ENCODE measurements around the gene ARHGEF37. TPM values are rescaled to one million over a fixed set of nuclear protein-coding genes. Genes with fewer than 3 reads are reported as not detected.

ARHGEF37 gene
- total RNA-seq, 1 experiment from 2014 or later: 0.42 TPM

- Histone ChIP-seq H2BK15ac (ENCODE audit: low read depth, low read length) (no peak overlapping the region), H3K23ac (ENCODE audit: insufficient read length, low read depth, low read length) (no peak overlapping the region), H3K79me2 (ENCODE audit: insufficient read depth, low read length) (no peaks in the 10 kb centered on the region; the same call in 1 of the 2 replicates), H4K8ac (replicated peaks; ENCODE audit: insufficient read length, low read depth, low read length) (no peak overlapping the region), H2BK12ac (ENCODE audit: insufficient read length, low read depth, low read length) (no peak overlapping the region), H2AK5ac (ENCODE audit: insufficient read length, low read length) (no peak overlapping the region), H3K27ac (ENCODE audit: insufficient read length, low read depth, low read length) (no peak overlapping the region), H3K56ac (ENCODE audit: insufficient read length, low read depth, low read length) (no peak overlapping the region), H3K4ac (ENCODE audit: low read depth, low read length) (no peak overlapping the region), H2AFZ (ENCODE audit: low read length) (no peak overlapping the region), H3K9me3 (ENCODE audit: control insufficient read depth, low read depth, low read length) (no peaks in the 10 kb centered on the region), H3K14ac (ENCODE audit: insufficient read depth, low read length) (no peak overlapping the region), H3K9ac (ENCODE audit: extremely low read depth, insufficient read length, low read length) (no peak overlapping the region), H3K27me3 (ENCODE audit: insufficient read depth, low read length) (peaks cover 3% of the 10 kb centered on the region), H4K20me1 (ENCODE audit: control insufficient read depth, insufficient read depth, insufficient read length) (no peaks in the 10 kb centered on the region), H3K18ac (ENCODE audit: insufficient read length, low read depth, low read length) (no peak overlapping the region), H4K5ac (ENCODE audit: insufficient read length, low read depth, low read length) (no peak overlapping the region), H4K91ac (ENCODE audit: insufficient read length, low read depth, low read length) (no peak overlapping the region), H2BK20ac (ENCODE audit: low read depth, low read length, poor library complexity, severe bottlenecking) (no peak overlapping the region), H3K23me2 (ENCODE audit: insufficient read length, low read depth, low read length, poor library complexity, severe bottlenecking) (peaks cover 3% of the 10 kb centered on the region), H2BK5ac (ENCODE audit: insufficient read length, low read length) (no peak overlapping the region), H3K4me2 (ENCODE audit: insufficient read depth, insufficient read length, low read length) (no peak overlapping the region), H2BK120ac (ENCODE audit: low read depth, low read length, poor library complexity, severe bottlenecking) (no peak overlapping the region), H3K79me1 (ENCODE audit: insufficient read depth, low read depth, low read length, poor library complexity, severe bottlenecking) (no peaks in the 10 kb centered on the region), H3K4me1 (ENCODE audit: insufficient read depth, low read length) (no peaks in the 10 kb centered on the region), H3T11ph (ENCODE audit: low read length) (no peak overlapping the region)
- H3K9me3 Mint-ChIP-seq: no peaks in the 10 kb centered on the region
- H3K4me3 Mint-ChIP-seq: no peak overlapping the region
- H3K36me3 Mint-ChIP-seq (ENCODE audit: insufficient read depth in 1 of 3, low read depth in 3 of 3): no peaks in the 10 kb centered on the region
- H3K27me3 Mint-ChIP-seq (ENCODE audit: low read depth): peaks cover 29% of the 10 kb centered on the region
- no peak for TF ChIP-seq CTCF (conservative IDR thresholded peaks at IDR 0.05)
- no peak for DNase-seq
- H3K27ac Mint-ChIP-seq: no peak overlapping the region
- no CpG with 5 or more reads among the region's 3 CpGs for WGBS (ENCODE audit: extremely low coverage, insufficient read length, low lambda C conversion rate)
- H3K4me1 Mint-ChIP-seq: peaks cover 5 to 7% of the 10 kb centered on the region in 2 experiments; a peak in 2 of 4 replicates
Measured at GRCh38 chr5:149576021-149576420, 5.3 kb upstream of the ARHGEF37 start.
